Measurements from ENCODE around the gene NAXE.

Gene NAXE

DNA sequence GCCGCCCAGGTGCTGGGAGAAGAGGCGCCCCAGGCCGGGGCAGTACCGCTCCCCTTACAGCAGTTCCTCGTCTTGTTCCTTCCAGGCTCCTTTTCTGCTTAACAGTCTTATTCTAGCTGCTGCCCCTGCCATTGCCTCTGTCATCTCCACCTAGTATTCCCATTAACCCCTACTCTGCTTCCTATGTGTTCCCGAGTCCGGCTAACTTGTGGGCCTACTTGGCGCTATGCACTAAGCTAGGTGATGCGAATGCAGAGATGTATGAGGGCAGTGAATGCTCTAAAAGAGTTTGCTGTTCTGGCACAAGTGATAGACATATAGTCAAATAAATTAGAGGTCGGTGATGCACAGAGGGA is 18.9 kb upstream of the NAXE start:
- TF ChIP-seq YY1 (IDR thresholded peaks at IDR 0.05; ENCODE audit: low read depth) (no peak), USF1 (IDR thresholded peaks at IDR 0.05) (no peak), FOXM1 (IDR thresholded peaks at IDR 0.05; ENCODE audit: borderline replicate concordance, low read depth) (no peak), CREB1 (IDR thresholded peaks at IDR 0.05; ENCODE audit: low read depth) (no peak), NFIC (IDR thresholded peaks at IDR 0.05) (no peak), TEAD4 (IDR thresholded peaks at IDR 0.05) (no peak), EGR1 (IDR thresholded peaks at IDR 0.05) (no peak), RAD21 (IDR thresholded peaks at IDR 0.05; ENCODE audit: low read depth) (no peak), EP300 (IDR thresholded peaks at IDR 0.05; ENCODE audit: borderline replicate concordance) (no peak), MAX (IDR thresholded peaks at IDR 0.05) (no peak), TCF12 (IDR thresholded peaks at IDR 0.05; ENCODE audit: low read depth) (no peak), ZBTB7A (IDR thresholded peaks at IDR 0.05; ENCODE audit: low read depth) (no peak), TAF1 (IDR thresholded peaks at IDR 0.05; ENCODE audit: low read depth) (no peak), CEBPB (IDR thresholded peaks at IDR 0.05) (no peak)
- TF ChIP-seq, protein P1, sequence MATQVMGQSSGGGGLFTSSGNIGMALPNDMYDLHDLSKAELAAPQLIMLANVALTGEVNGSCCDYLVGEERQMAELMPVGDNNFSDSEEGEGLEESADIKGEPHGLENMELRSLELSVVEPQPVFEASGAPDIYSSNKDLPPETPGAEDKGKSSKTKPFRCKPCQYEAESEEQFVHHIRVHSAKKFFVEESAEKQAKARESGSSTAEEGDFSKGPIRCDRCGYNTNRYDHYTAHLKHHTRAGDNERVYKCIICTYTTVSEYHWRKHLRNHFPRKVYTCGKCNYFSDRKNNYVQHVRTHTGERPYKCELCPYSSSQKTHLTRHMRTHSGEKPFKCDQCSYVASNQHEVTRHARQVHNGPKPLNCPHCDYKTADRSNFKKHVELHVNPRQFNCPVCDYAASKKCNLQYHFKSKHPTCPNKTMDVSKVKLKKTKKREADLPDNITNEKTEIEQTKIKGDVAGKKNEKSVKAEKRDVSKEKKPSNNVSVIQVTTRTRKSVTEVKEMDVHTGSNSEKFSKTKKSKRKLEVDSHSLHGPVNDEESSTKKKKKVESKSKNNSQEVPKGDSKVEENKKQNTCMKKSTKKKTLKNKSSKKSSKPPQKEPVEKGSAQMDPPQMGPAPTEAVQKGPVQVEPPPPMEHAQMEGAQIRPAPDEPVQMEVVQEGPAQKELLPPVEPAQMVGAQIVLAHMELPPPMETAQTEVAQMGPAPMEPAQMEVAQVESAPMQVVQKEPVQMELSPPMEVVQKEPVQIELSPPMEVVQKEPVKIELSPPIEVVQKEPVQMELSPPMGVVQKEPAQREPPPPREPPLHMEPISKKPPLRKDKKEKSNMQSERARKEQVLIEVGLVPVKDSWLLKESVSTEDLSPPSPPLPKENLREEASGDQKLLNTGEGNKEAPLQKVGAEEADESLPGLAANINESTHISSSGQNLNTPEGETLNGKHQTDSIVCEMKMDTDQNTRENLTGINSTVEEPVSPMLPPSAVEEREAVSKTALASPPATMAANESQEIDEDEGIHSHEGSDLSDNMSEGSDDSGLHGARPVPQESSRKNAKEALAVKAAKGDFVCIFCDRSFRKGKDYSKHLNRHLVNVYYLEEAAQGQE (IDR thresholded peaks at IDR 0.05; ENCODE audit: low read depth), result no peak

GRCh38 chr1:156574039-156574633 is 17.4 kb upstream of the NAXE start:
- TF ChIP-seq FOXM1 (IDR thresholded peaks at IDR 0.05; ENCODE audit: borderline replicate concordance, low read depth) (no peak), CREB1 (IDR thresholded peaks at IDR 0.05; ENCODE audit: low read depth) (no peak), EP300 (IDR thresholded peaks at IDR 0.05; ENCODE audit: borderline replicate concordance) (no peak), EGR1 (IDR thresholded peaks at IDR 0.05) (no peak), TAF1 (IDR thresholded peaks at IDR 0.05; ENCODE audit: low read depth) (no peak), CEBPB (IDR thresholded peaks at IDR 0.05) (no peak), MAX (IDR thresholded peaks at IDR 0.05) (no peak), RAD21 (IDR thresholded peaks at IDR 0.05; ENCODE audit: low read depth) (no peak), USF1 (IDR thresholded peaks at IDR 0.05) (no peak), ZBTB7A (IDR thresholded peaks at IDR 0.05; ENCODE audit: low read depth) (no peak), TEAD4 (IDR thresholded peaks at IDR 0.05) (no peak), YY1 (IDR thresholded peaks at IDR 0.05; ENCODE audit: low read depth) (no peak)
- TF ChIP-seq, protein P1 (IDR thresholded peaks at IDR 0.05; ENCODE audit: low read depth), result no peak

GRCh38 chr1:156577550-156577949 is 14.0 kb upstream of the NAXE start:
- TF ChIP-seq TAF1 (IDR thresholded peaks at IDR 0.05; ENCODE audit: low read depth), result no peak
- TF ChIP-seq EGR1 (IDR thresholded peaks at IDR 0.05), result no peak
- no peak for TF ChIP-seq EP300 (IDR thresholded peaks at IDR 0.05; ENCODE audit: borderline replicate concordance)
- TF ChIP-seq YY1 (IDR thresholded peaks at IDR 0.05; ENCODE audit: low read depth), result no peak
- TF ChIP-seq CREB1 (IDR thresholded peaks at IDR 0.05; ENCODE audit: low read depth), result no peak
- TF ChIP-seq RAD21 (IDR thresholded peaks at IDR 0.05; ENCODE audit: low read depth), result no peak
- no peak for TF ChIP-seq ZBTB7A (IDR thresholded peaks at IDR 0.05; ENCODE audit: low read depth)

GRCh38 chr1:156578055-156578454 is 13.5 kb upstream of the NAXE start:
- TF ChIP-seq FOXM1 (IDR thresholded peaks at IDR 0.05; ENCODE audit: borderline replicate concordance, low read depth), result no peak
- no peak for TF ChIP-seq USF1 (IDR thresholded peaks at IDR 0.05)
- TF ChIP-seq TEAD4 (IDR thresholded peaks at IDR 0.05), result no peak
- TF ChIP-seq, protein P1 (IDR thresholded peaks at IDR 0.05; ENCODE audit: low read depth), result no peak
- TF ChIP-seq CREB1 (IDR thresholded peaks at IDR 0.05; ENCODE audit: low read depth), result no peak
- no peak for TF ChIP-seq MAX (IDR thresholded peaks at IDR 0.05)
- no peak for TF ChIP-seq NFIC (IDR thresholded peaks at IDR 0.05)
- TF ChIP-seq EP300 (IDR thresholded peaks at IDR 0.05; ENCODE audit: borderline replicate concordance), result no peak
- no peak for TF ChIP-seq ZBTB7A (IDR thresholded peaks at IDR 0.05; ENCODE audit: low read depth)
- no peak for TF ChIP-seq RAD21 (IDR thresholded peaks at IDR 0.05; ENCODE audit: low read depth)
- TF ChIP-seq TCF12 (IDR thresholded peaks at IDR 0.05; ENCODE audit: low read depth), result no peak
- no peak for TF ChIP-seq TAF1 (IDR thresholded peaks at IDR 0.05; ENCODE audit: low read depth)
